RPMI7951 (cell line): ENCODE data around the gene PHEX. TPM values are rescaled to one million over a fixed set of nuclear protein-coding genes. Genes with fewer than 3 reads are reported as not detected.

ENCODE experiments used
- DNase-seq: peaks from one replicate; pipeline ENCODE4 v3.0.0-alpha.2; 2012; ENCODE audit warnings: low read depth
- total RNA-seq: library from RNA; depleted of rRNA; stranded (reverse); fragments of >200 nt; shearing (Covaris generic); gene quantifications from 2 replicates; pipeline ENCODE4 v1.2.3, GENCODE V29; 2014

Gene PHEX
- total RNA-seq, 1 experiment from 2014 or later, result 0.84 TPM

DNA sequence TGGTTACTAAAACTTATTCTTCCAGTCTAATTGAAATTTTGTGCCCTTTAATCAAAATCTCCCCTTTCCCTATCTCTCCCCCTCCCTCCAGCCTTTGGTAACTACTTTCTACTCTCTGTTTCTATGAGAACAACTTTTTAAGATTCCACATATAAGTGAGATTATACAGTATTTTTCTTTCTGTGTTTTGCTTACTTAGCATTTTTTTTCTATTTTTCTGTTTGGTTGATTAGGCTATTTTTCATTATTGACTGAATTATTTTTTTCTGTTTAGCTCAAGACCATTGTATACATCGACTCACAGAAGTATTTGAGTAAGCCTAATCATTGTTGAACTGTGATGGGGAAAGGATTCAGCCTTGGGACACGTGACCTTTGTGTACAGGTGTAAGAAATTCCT is 116.4 kb downstream of the PHEX start:
- no peak for DNase-seq

DNA sequence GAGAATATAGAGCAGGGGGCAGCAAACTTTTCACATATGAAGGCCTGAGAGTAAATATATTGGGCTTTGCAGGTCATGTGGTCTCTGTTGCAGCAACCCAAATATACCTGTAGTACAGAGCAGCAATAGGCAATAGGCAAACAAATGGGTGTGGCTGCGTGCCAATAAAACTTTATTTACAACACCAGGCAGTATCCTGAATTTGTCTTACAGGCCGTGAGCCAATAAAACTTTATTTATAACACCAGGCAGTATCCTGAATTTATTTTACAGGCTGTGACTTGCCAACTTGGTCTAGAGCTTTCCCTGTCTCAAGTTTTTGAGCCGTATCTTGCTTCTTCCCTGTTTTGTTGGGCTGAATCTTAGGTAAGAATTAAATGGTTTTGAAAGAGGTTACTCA is 118.2 kb downstream of the PHEX start:
- no peak for DNase-seq

DNA sequence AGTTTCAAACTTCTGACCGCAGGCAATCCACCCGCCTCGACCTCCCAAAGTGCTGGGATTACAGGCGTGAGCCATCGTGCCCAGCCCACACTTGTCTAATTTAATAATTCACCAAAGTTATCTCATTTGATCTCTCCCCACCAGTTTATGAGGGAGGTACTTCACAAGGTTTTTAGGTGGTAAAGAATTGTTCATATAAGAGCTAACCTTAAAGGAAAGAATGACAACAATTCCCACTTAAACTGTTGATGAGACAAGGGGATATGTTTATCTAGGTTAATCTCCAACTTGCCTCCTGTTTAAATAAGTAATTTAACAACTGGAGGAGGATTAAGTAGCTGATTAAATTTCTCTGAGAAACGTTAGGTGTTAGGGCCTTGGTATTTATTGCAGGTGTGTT is 123.0 kb downstream of the PHEX start:
- DNase-seq, result no peak

DNA sequence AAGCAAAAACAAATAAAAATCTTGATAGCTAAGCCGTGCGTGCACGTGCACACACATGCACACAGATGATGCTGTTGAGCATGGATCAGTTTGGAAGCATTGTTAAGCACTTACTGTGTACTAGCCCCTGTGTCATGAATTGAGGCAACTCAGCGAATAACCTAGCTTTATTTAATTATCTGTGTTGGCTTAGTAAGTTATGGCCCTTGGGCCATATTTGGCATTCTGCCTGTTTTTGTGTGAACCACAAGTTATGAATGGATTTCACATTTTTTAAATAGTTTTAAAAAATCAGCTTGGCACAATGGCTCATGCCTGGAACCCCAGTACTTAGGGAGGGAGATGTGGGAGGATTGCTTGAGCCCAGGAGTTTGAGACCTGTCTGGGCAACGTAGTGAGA is 126.9 kb downstream of the PHEX start:
- peak; percentile 40 for DNase-seq

DNA sequence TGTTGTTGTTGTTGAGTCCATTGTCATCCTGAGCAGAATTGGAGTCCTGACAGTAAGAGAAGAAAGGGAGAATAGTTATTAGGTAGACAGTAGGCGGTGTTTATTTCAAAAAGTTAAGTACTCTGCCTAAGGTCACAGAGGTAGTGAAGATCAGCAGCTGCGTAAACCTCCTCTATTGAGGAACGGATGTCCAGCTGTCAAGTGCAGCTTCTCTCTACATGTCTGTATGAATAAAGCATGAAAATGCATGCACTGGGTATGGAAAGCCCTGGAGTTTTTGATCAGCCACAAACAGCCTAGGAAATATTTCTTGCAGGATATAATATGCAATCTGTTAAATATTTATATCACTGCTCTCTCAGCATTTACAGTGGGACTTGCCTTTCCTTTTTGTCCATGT is 131.2 kb downstream of the PHEX start:
- DNase-seq, result no peak

DNA sequence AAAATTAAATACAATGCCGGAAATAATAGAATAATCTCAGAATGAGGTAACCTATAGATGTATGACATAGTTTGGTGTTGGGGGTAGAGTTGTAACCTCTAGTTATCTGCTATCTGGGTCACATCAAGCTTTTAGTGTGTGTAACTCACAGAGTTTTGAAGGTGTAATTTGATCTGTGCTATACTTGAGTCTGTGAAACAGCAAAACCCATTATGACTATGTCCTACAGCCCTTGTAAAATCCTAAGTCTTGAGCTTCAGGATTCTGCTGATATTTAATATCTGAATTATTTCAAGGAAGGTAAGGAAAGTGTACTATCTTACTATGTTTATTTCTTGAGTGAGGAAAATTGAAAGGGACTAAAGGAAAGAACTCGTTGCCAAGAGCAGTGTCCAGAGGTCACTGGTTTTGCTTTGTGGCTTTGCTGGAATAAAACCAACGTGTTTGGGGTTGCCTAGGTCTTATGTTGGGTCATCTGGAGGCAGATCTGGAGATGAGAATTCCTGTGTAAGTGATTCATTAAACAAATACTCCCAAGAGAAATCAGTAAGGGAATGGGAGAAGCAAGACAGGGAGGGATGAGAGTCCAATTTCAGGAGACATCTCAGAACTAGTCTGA is 132.8 kb downstream of the PHEX start:
- DNase-seq, result peak; percentile 81

DNA sequence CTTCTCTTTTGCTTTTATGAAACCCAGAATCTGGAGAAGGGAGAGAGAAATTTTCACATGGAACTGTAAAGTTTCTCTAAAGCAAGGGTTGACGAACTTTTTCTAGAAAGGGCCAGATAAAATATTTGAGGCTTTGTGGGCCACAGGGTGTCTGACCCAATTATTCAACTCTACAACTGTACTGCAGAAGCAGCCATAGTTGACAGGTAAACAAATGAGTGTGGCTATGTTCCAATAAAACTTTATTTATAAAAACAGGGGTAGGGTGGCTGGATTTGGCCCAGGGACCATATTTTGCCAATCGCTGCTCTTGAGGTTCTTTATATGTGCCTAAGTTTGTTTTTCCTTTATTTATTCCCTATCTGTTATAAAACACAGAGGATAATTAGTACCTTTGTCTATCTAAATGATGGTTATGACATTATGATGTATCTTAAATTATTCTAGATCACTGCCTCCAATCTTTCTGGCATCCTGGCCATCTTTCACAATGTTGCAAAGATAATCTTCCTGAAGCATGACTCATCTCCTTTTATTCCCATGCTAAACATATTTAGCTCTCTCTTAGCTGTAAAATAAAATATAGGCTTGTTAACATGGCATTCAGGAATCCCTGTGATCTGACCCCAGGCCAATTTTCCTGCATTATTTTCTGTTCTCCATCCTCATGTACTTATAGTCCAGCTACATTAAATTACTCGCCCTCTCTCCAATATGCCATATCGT is 133.8 kb downstream of the PHEX start:
- peak; percentile 48 for DNase-seq

DNA sequence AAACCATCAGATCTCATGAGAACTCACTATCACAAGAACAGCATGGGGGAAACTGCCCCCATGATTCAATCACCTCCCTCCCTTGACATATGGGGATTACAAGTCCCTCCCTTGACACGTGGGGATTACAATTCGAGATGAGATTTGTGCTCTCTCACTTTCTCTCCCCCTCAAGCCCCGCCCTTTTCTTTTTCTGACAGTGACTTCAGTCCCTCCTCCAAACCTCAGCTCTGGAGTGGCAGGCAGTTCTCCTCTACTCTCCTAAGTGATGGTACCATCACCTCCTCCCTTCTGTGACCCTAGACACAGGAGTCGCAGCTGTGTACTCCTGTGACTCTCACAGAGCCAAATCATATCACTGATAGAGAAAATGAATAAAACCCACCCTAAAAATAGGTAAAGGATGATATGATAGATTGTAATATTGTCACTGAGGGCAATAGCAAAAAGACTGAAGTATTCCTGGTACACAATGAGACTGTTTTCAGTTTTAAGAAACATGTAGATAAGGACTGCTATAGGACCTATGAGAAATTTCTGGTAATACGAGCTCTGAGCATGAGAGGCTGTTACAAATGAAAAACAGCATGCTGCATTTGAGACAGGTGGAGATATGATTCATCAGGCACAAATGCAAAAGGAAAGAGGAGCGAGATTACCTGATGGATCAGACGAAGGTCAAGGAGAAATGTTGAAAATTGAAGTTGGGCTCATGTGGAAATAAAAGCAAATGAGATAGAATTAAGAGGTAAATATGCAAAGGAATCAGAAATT is 139.3 kb downstream of the PHEX start:
- DNase-seq, result no peak

DNA sequence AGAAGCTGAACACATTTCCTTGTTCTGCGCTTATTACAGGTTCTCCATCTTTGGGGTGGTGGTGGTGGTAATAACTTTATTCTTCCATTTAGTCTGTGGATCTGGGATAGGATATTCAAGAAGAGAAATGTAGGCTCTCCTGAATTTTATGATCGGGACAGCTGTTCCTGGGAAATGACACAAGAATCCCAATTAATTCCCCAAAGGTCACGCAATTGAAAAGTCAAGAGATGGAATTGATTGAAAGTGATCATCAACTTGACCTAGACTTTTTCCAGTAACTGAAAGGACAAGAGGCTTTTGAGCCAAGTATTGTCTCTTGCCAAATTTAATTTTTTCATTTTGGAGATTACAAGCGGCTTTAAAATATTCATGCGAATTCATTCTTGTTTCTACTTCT is 141.8 kb downstream of the PHEX start:
- no peak for DNase-seq

DNA sequence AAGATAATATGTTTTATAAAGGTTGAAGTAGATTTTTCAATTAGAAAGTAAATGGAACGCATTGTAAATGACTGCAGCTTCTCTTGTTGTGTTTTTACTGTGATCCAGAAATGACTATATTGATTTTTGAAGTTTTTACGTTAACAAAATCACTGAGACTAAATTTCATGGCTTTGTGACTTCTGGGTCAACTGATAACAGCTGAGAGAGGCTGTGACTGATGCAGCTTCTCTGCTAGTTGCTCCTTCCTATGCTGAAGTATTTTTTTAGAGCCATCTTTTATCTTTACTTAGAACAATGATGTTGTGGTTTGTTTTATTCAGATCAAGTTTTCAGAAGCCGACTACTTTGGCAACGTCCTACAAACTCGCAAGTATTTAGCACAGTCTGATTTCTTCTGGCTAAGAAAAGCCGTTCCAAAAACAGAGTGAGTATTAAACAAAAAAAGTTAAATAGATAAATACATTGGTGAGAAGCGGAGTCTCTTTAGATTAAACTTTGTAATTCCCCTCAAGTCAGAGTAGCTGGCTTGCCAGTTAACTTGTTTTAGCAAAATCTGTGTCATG is 145.9 kb downstream of the PHEX start:
- DNase-seq, result no peak

DNA sequence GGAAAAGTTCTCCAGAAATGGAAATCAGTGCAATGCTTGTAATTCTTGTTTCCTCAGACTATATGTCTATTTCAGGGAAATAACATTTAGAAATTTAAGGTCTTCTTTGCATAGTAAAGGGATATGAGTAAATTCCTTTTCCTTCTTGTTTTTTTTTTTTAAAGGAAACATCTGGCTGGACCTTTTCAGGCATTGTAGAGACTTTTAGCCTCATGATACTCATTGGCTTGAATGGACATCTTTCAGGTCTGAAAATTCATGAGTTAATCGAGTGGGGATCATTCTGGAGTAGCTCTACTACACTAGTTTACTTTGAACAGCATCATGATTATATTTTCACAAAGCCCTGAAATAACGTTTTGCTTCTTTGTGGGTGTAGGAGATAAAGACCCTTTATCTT is 152.0 kb downstream of the PHEX start:
- no peak for DNase-seq

DNA sequence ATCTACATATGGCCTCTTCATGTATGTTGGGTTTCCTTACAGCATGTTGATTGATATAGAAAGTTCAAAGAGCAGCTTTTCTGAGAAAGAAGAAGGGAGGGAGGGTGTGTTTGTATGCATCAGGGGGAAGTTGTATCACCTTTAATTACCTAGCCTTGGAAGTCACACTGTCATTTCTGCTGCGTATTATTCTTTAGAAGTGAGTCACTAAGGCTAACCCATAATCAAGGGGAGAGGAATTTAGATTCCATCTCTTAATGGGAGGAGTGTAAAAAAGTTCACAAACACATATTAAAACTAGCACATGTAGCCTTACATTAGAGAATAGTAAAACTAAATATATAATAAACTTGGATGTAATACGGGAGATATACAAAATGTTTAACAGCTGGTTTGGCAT is 154.0 kb downstream of the PHEX start:
- DNase-seq, result no peak

DNA sequence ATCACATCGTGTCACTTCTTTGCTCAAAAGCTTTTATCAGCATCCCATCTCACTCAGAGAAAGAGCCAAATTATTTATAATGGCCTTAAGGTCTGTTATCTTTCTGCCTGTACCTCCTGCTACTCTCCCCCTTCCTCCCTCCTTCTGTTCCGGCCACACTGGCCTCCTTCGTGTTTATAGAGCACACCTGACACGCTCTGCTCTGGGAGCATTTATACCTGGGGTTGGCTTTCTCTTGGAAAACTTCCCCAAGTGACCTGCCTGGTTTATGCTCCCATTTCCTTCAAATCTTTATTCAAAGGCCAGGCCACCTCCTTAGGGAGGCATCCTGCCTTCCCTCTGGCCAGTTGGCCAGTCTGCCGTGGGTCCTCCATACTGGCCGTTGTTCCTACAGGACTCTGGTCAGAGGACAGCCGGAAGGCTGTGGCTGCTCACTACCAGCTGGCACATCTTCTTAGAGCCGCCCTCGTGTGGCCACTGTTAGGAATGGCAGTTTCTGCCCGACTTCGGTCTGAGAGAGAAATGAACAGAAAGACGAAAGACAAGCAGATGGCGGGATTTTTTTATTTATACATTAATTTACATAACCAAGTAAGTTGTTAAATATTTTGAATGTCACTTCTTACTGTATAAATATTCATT is 160.4 kb downstream of the PHEX start:
- DNase-seq, result peak; percentile 70

DNA sequence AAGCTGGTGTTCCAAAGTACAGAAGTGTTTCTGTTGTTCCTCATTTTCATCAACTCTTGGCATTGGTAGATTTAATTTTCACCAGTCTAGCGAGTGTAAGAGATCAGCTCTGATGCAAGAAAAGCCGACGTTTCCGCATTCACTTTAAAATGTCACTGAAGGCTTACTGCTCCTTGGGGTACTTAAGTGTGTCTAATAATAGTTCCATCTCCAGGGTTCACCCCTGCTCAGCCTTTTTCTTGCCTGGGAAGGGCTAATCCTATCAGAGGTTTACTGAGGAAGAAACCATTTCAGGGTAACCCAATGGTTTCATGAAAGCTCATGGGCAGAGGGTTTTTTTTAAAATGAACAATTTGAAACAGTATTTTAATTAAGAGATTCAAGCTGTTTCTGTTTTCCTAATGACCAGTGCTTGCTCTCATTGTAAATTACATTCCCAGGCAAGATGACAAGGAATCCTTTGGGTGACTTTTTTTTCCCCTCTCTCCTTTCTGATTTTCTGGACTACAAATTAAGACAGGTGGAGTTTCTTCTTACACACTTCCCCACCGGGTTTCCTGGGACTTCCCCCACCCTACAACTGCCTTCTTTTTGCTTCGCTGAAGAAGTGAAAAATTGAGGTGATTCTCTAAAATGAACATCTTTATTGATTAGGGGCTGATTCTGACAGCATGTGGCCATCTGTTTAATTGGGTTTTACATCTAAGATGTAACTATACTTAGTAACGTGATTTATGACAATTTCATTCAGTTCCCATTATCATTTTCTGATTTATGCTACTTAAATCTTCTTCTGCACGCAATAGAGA is 161.9 kb downstream of the PHEX start:
- no peak for DNase-seq

DNA sequence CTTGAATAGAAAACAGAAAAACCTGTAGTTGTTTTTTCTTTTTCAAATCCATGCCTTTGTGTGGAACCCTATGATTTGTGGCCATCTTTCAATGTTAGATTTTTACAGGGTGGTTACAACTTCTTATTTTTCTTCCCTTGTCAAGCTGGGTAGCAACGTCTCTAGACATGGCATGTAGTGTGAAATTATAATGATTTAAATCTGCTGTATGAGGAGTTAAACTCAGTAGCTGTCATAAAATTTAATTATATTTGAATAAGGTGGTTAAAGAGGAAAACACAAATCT is 162.5 kb downstream of the PHEX start:
- DNase-seq, result no peak

DNA sequence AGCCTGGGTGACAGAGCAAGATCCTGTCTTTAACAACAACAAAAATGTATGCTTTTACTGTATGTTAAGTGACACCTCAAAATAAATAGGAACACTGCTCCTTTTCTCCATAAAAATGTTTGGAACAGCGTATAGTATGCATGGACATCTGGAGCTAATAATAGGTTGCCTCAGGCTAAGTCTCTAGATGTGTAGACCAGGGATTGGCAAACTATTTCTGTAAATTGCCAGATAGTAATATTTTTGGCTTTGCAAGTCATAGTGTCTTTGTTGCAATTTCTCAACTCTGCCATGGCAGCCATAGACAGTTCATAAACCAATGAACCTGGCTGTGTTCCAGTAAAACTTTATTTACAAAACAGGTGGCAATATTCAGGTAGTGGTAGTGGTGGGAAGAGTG is 164.0 kb downstream of the PHEX start:
- DNase-seq, result peak; percentile 65

DNA sequence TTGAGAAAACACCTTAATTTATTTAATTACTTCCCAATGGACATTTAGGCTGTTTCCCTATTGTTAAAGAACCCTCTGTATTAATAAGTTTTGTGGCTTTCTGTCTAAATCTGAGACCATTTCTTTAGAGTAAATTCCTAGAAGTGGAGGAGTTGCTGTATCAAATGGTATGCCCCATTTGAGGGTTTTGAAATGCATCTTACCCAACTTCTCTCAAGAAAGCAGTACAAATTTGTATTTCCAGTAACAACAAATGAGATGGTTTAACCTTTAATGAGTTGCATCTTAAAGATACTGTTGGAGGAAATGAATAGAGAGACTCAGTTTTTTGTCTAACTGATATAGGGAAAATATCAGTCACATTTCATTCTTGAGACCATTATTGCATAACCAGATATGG is 170.1 kb downstream of the PHEX start:
- no peak for DNase-seq

DNA sequence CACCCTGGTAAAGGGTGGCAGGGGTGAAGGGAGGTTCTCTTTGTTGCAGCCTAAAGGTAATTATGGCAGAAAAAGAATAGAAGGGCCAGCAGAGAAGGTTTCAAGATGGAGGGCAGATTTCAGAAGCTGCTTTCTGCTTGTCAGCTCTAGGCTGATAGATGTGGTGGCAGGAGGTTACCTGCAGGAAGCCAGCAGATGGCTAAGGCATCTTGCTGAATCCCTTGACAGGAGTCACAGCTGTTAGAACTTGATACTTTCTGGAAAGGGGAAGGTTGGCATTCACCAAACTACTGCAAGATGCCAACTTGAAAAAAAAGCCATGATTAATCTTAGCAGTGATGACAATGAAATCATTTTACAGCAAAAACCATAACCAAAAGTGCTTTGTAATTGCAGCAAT is 171.1 kb downstream of the PHEX start:
- DNase-seq, result no peak

DNA sequence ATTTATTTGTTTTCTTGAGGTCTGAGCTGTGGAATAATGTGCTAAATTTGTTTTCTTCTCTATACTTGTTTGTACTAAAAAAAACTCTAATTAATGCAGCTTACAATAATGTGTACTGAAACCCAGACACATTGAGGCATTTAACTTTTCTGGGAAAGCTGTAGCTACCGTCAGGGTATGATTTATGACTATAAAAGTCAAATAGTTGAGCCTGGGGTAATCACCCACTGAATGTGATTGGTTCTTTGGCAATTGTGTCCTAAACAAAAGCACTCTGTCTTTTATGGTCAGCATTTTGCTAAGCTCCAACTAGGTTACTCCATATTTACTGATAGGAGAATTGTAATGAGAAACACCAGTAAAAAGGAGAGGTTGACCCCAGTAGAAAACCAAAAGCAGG is 174.7 kb downstream of the PHEX start:
- no peak for DNase-seq

DNA sequence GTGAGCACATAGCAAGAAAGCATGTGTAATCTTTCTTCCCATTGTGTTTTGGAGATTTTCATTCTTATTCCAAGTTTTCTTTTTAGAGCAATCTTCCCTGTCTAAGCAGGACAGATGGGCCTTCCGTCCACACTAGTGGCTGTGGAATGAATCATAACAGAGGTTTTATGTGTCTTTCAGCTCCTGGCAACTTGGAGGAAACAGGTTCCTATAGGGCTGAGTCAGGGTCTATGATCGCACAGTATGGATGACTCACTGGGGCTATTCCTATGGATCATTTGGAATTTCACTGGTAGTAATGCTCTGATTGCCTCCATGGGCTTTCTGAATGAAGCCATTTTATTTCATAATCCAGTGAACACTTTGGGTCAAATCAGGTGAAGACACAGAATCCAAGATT is 188.8 kb downstream of the PHEX start:
- peak; percentile 60 for DNase-seq

DNA sequence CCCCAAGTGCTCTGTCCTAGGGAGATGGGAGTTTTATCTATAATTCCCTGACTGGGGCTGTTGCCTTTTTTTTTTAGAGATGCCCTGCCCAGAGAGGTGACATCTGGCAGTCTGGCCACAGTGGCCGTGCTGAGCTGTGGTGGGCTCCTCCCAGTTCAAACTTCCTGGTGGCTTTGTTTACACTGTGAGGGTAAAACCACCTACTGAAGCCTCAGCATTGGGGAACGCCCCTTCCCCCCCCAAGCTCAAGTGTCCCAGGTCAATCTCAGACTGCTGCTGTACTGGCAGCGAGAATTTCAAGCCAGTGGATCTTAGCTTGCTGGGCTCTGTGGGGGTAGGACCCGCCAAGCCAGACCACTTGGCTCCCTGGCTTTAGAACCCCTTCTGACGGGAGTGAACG is 202.3 kb downstream of the PHEX start:
- no peak for DNase-seq

DNA sequence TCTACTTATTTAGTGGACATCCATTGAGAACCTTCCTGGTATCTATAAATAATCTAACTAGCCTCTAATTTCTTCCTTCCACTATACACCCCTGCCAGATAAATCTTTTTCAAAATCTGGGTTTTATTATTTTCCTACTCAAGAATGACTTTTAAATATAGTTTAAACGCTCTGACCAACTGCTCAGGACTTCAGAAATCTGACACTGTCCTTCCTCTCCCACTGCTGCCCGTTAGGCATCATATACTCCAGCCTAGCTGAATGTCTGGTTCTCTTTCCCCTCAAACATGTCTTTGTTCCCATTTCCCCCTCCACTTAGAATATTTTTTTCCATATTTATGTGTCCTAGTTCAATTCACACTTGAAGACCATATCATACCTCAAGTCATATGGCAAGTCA is 205.4 kb downstream of the PHEX start:
- no peak for DNase-seq
